Measurements from ENCODE around the gene ZNF609. TPM values are rescaled to one million over a fixed set of nuclear protein-coding genes. Genes with fewer than 3 reads are reported as not detected.

The ZNF609 gene
- total RNA-seq, 3 donors from 2014 or later (not counting 1 experiment from before 2014, with no cell fraction given) = 40.3 to 59.7 (median 55.3) TPM

DNA sequence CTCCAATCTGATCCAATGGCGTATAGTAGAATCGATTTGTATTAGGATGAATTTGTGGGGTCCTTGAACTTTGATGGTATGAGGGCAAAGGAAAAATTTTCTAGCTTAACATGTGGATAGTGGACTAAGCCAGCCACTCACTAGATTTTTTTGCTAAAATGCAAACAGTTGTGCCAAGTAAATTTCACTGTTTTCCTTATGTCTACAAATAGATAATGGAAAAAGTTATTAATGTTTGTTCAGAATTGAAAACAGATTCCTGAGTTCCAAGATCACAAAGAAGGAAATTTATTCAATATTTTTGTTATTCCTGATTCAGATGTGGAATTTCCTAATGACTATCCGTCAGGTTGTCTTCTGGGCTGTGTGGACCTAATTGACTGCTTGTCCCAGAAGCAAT is 35.2 kb upstream of the ZNF609 start:
- no peak for ATAC-seq
- intact Hi-C loops (cut with micrococcal nuclease) = no loop called here
- H3K27ac Mint-ChIP-seq = no peak overlapping the region
- peaks cover 58% of the 10 kb centered on the region for H3K36me3 ChIP-seq (ENCODE audit: control insufficient read depth, insufficient read depth, low read length)
- no peak overlapping the region for H3K4me3 Mint-ChIP-seq
- H3K9me3 Mint-ChIP-seq = no peaks in the 10 kb centered on the region
- peaks cover 2% of the 10 kb centered on the region for H3K4me1 ChIP-seq (ENCODE audit: control insufficient read depth, insufficient read depth, low read length)
- no peaks in the 10 kb centered on the region for H3K27me3 Mint-ChIP-seq (ENCODE audit: low read depth in 2 of 2)
- no peak overlapping the region for H3K27ac ChIP-seq (ENCODE audit: low read length)
- DNase-seq = no peak
- peaks cover 10 to 14% of the 10 kb centered on the region in 2 donors for H3K4me1 Mint-ChIP-seq
- H3K9me3 ChIP-seq (ENCODE audit: control insufficient read depth, insufficient read depth, low read length) = no peaks in the 10 kb centered on the region
- peaks cover 11% of the 10 kb centered on the region for H3K36me3 Mint-ChIP-seq
- H3K4me3 ChIP-seq (ENCODE audit: low read length) = no peak overlapping the region
- no peak for TF ChIP-seq CTCF (IDR thresholded peaks at IDR 0.05)
- WGBS (ENCODE audit: insufficient coverage) = 90% methylated on average over 2 of the region's 3 CpGs
- H3K27me3 ChIP-seq (ENCODE audit: control insufficient read depth, insufficient read depth, low read length) = no peaks in the 10 kb centered on the region

DNA sequence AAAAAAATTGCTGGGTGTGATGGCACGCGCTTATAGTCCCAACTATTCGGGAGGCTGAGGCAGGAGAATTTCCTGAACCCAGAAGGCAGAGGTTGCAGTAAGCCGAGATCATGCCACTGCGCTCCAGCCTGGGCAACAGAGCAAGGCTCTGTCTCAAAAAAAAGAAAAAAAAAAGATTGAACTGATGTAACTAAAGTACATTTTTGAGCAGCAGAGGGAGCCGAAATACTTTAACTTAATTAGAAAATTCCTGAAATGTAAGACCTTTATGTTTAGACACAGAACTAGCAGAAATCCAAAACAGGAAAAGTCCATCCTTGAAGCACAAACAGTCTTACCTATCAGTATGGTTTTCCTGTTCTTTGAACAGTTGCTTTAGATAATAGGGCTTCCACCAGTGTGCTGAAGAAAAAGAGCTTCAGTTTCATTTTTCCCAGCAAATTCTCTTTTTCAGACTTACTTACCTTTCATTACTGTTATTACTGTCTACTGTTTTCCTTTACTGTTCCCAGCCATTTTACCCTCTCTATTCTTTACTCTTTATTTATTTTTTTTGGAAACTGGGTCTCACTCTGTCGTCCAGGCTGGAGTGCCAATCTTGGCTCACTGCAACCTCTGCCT is 33.4 kb upstream of the ZNF609 start:
- intact Hi-C loops (cut with micrococcal nuclease) = no loop called here
- no peaks in the 10 kb centered on the region for H3K27me3 ChIP-seq (ENCODE audit: control insufficient read depth, insufficient read depth, low read length)
- no peak overlapping the region for H3K4me3 ChIP-seq (ENCODE audit: low read length)
- Mint-ChIP-seq H3K4me3 (no peak overlapping the region), H3K9me3 (no peaks in the 10 kb centered on the region), H3K27me3 (ENCODE audit: low read depth in 2 of 2) (no peaks in the 10 kb centered on the region), H3K36me3 (peaks cover 11% of the 10 kb centered on the region), H3K27ac (peak overlapping the region in 1 of 2 donors; percentile 46), H3K4me1 (peaks cover 17 to 21% of the 10 kb centered on the region in 2 donors)
- no peak for TF ChIP-seq CTCF (IDR thresholded peaks at IDR 0.05)
- H3K36me3 ChIP-seq (ENCODE audit: control insufficient read depth, insufficient read depth, low read length) = peaks cover 48% of the 10 kb centered on the region
- H3K4me1 ChIP-seq (ENCODE audit: control insufficient read depth, insufficient read depth, low read length) = peaks cover 10% of the 10 kb centered on the region
- no peak for ATAC-seq
- no peaks in the 10 kb centered on the region for H3K9me3 ChIP-seq (ENCODE audit: control insufficient read depth, insufficient read depth, low read length)
- peak in 1 of 2 donors; percentile 52 for DNase-seq
- WGBS (ENCODE audit: insufficient coverage) = 87% methylated on average over 6 of the region's 7 CpGs
- no peak overlapping the region for H3K27ac ChIP-seq (ENCODE audit: low read length)

DNA sequence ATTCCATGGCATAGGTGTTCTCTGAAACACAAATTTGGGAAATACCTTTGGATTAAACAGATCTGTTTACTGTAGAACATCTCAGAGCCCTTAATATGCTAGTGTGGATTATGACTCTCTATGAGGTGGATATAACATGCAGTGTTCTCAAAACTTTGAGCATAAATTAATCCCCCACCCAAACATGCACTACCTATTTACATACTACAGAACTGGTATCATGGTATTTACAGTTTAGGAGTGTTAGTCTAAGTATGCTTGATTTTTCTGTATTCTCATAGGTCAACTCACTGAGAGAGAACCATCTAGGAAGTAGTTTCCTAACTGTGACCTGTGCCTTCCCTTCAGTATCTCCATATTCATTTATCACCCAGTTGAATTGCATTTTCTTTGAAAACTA is 30.9 kb upstream of the ZNF609 start:
- intact Hi-C loops (cut with micrococcal nuclease) = no loop called here
- H3K4me3 Mint-ChIP-seq = peak overlapping the region; percentile 72
- no peak for ATAC-seq

More for the DNA sequence above, 30.9 kb upstream of the ZNF609 start:
- Histone ChIP-seq H3K27me3 (ENCODE audit: control insufficient read depth, insufficient read depth, low read length) (no peaks in the 10 kb centered on the region), H3K27ac (ENCODE audit: low read length) (peak overlapping the region; percentile 74), H3K9me3 (ENCODE audit: control insufficient read depth, insufficient read depth, low read length) (no peaks in the 10 kb centered on the region), H3K36me3 (ENCODE audit: control insufficient read depth, insufficient read depth, low read length) (peaks cover 27% of the 10 kb centered on the region), H3K4me1 (ENCODE audit: control insufficient read depth, insufficient read depth, low read length) (peaks cover 11% of the 10 kb centered on the region), H3K4me3 (ENCODE audit: low read length) (no peak overlapping the region)
- DNase-seq = no peak
- Mint-ChIP-seq H3K27me3 (ENCODE audit: low read depth in 2 of 2) (no peaks in the 10 kb centered on the region), H3K27ac (peak overlapping the region; percentile 66 to 87), H3K4me1 (peaks cover 17 to 21% of the 10 kb centered on the region in 2 donors), H3K36me3 (peaks cover under 1% of the 10 kb centered on the region), H3K9me3 (no peaks in the 10 kb centered on the region)
- no peak for TF ChIP-seq CTCF (IDR thresholded peaks at IDR 0.05)
